ENCODE results near the gene MED13L. TPM values are rescaled to one million over a fixed set of nuclear protein-coding genes. Genes with fewer than 3 reads are reported as not detected.

The MED13L gene
- total and polyA plus RNA-seq, 2 of the 4 experiments (the other 2 are of a cell fraction) = 17.9 to 49.1 TPM

- H3K27ac ChIP-seq (ENCODE audit: insufficient read depth, low read length) = no peak overlapping the region
- ChIA-PET CTCF (interaction anchor here (1.3 kb wide), 1 partner anchor 118 kb away, joined by 3 read pairs; no protein-coding TSS in a partner anchor), POLR2A (ENCODE audit: unreplicated experiment) (no interaction called here)
- H3K14ac ChIP-seq (replicated peaks; ENCODE audit: low read depth, low read length) = 0 out of 2 replicates have a peak overlapping the region, but pooled peaks have one; percentile 22
- DNase-seq = no peak
- H3K9me1 ChIP-seq (ENCODE audit: insufficient read depth, low read length) = peaks cover 15% of the 10 kb centered on the region
- no peak overlapping the region for H2AK9ac ChIP-seq (replicated peaks; ENCODE audit: low read depth, low read length, poor library complexity)
- H2AFZ ChIP-seq (replicated peaks; ENCODE audit: low read length, poor library complexity) = no peak overlapping the region
- H4K5ac ChIP-seq (ENCODE audit: low read depth, low read length) = no peak overlapping the region
- in situ Hi-C loops (cut with MboI; ENCODE audit: low sequenced_read_pairs) = no loop called here
- intact Hi-C loops (cut with micrococcal nuclease) = no loop called here
- BruUV-seq (replicated peaks) = no TSS peak
- no peak overlapping the region for H2BK5ac ChIP-seq (ENCODE audit: low read depth, low read length, poor library complexity, severe bottlenecking)
- H2AK5ac ChIP-seq (ENCODE audit: low read depth, low read length) = peak overlapping the region; percentile 30; the same call in 1 of the 2 replicates
- H3K4me3 ChIP-seq (ENCODE audit: insufficient read depth, low read depth, low read length) = no peak overlapping the region
- WGBS, 2 experiments (ENCODE audit: extremely low coverage in 2 of 2, insufficient read length in 1 of 2) = 40% methylated on average over 1 of the region's 4 CpGs; no CpG with 5 or more reads in 1 of the 2 experiments
- H3K9ac ChIP-seq (ENCODE audit: low read depth, low read length) = no peak overlapping the region
- ATAC-seq (ENCODE audit: low read depth) = no peak
- dilution Hi-C loops (cut with HindIII; ENCODE audit: low sequenced_read_pairs, unreplicated experiment) = no loop called here
- H2BK20ac ChIP-seq (ENCODE audit: low read depth, low read length) = no peak overlapping the region
- 0 out of 4 replicates have a peak overlapping the region, but pooled peaks of 1 of the 2 experiments have one; percentile 1 for H4K8ac ChIP-seq (ENCODE audit: low read depth in 2 of 2, low read length in 2 of 2)
- H3K4me2 ChIP-seq (ENCODE audit: low read depth, low read length) = no peak overlapping the region; the same call in 1 of the 2 replicates
- H3K36me3 ChIP-seq (ENCODE audit: control insufficient read depth, insufficient read depth, low read length) = no peaks in the 10 kb centered on the region
- H2BK15ac ChIP-seq (ENCODE audit: low read depth, low read length) = peak overlapping the region; percentile 26; the same call in 1 of the 3 replicates
- peaks cover 75% of the 10 kb centered on the region for H4K20me1 ChIP-seq (ENCODE audit: insufficient read depth, low read length)
- H3K56ac ChIP-seq (ENCODE audit: extremely low read depth, insufficient read depth, low read length) = no peak overlapping the region
- TF ChIP-seq USF2 (IDR thresholded peaks at IDR 0.05; ENCODE audit: low read depth, low read length) (no peak), ELK1 (IDR thresholded peaks at IDR 0.05; ENCODE audit: borderline replicate concordance, low read depth, low read length) (no peak), BHLHE40 (IDR thresholded peaks at IDR 0.05; ENCODE audit: low read depth, low read length) (no peak), FOS (IDR thresholded peaks at IDR 0.05; ENCODE audit: low read depth, low read length) (no peak), RCOR1 (IDR thresholded peaks at IDR 0.05; ENCODE audit: insufficient replicate concordance, low read length) (no peak), RFX5 (IDR thresholded peaks at IDR 0.05; ENCODE audit: low read depth, low read length) (no peak), CTCF (conservative IDR thresholded peaks at IDR 0.05; ENCODE audit: low read depth, low read length) (no peak), SMC3 (IDR thresholded peaks at IDR 0.05; ENCODE audit: low read depth, low read length) (no peak), CEBPB (IDR thresholded peaks at IDR 0.05; ENCODE audit: low read depth, low read length) (no peak), MAZ (IDR thresholded peaks at IDR 0.05; ENCODE audit: borderline replicate concordance, low read depth, low read length) (no peak), CHD1 (IDR thresholded peaks at IDR 0.05; ENCODE audit: low read depth, low read length) (no peak), MXI1 (IDR thresholded peaks at IDR 0.05; ENCODE audit: borderline replicate concordance, low read depth, low read length) (no peak)
- peak overlapping the region; percentile 29; the same call in 1 of the 2 replicates for H3K4ac ChIP-seq (ENCODE audit: low read depth, low read length)
- H3K27me3 ChIP-seq (ENCODE audit: control insufficient read depth, insufficient read depth, low read length) = no peaks in the 10 kb centered on the region
- H3K18ac ChIP-seq (ENCODE audit: low read depth, low read length) = no peak overlapping the region
- no peak overlapping the region for H4K91ac ChIP-seq (ENCODE audit: insufficient read depth, low read depth, low read length)
- no peak overlapping the region for H3K23ac ChIP-seq (ENCODE audit: low read depth, low read length)
- peaks cover 23% of the 10 kb centered on the region for H3K4me1 ChIP-seq (ENCODE audit: control insufficient read depth, insufficient read depth, low read length)
- H3K79me1 ChIP-seq (ENCODE audit: low read depth in 1 of 2, low read length in 2 of 2) = peaks cover 26 to 70% of the 10 kb centered on the region in 2 experiments
- H2BK120ac ChIP-seq (ENCODE audit: low read depth, low read length) = peak overlapping the region; percentile 16; the same call in 1 of the 2 replicates
- H3K9me3 ChIP-seq (ENCODE audit: control insufficient read depth, insufficient read depth, low read length) = no peaks in the 10 kb centered on the region
Measured at GRCh38 chr12:116133636-116134214, 143.8 kb downstream of the MED13L start.
